ENCODE data around the gene PID1.

PID1 gene

GRCh38 chr2:229275506-229275905, 4.4 kb upstream of the PID1 start:
- no peak for DNase-seq (ENCODE audit: low read depth)
- H3K4me3 ChIP-seq (ENCODE audit: low read depth, low read length), result no peak overlapping the region
- no peak for TF ChIP-seq CTCF (IDR thresholded peaks at IDR 0.05; ENCODE audit: control insufficient read depth, extremely low read depth, insufficient read depth)

GRCh38 chr2:229273723-229274338, 2.7 kb upstream of the PID1 start:
- DNase-seq (ENCODE audit: low read depth), result peak; percentile 42
- no peak overlapping the region for H3K4me3 ChIP-seq (ENCODE audit: low read depth, low read length)
- peak; percentile 85 for TF ChIP-seq CTCF (IDR thresholded peaks at IDR 0.05; ENCODE audit: control insufficient read depth, extremely low read depth, insufficient read depth)

- no peak for DNase-seq (ENCODE audit: low read depth)
- TF ChIP-seq CTCF (IDR thresholded peaks at IDR 0.05; ENCODE audit: control insufficient read depth, extremely low read depth, insufficient read depth), result no peak
- no peak overlapping the region for H3K4me3 ChIP-seq (ENCODE audit: low read depth, low read length)
Observed at GRCh38 chr2:229273006-229273722, 2.1 kb upstream of the PID1 start.

- no peak for DNase-seq (ENCODE audit: low read depth)
- no peak for TF ChIP-seq CTCF (IDR thresholded peaks at IDR 0.05; ENCODE audit: control insufficient read depth, extremely low read depth, insufficient read depth)
- no peak overlapping the region for H3K4me3 ChIP-seq (ENCODE audit: low read depth, low read length)
Observed at GRCh38 chr2:229269941-229270340, 1.1 kb downstream of the PID1 start.

GRCh38 chr2:229269146-229269545, 1.9 kb downstream of the PID1 start:
- no peak overlapping the region for H3K4me3 ChIP-seq (ENCODE audit: low read depth, low read length)

GRCh38 chr2:229268626-229269025, 2.5 kb downstream of the PID1 start:
- no peak for TF ChIP-seq CTCF (IDR thresholded peaks at IDR 0.05; ENCODE audit: control insufficient read depth, extremely low read depth, insufficient read depth)
- no peak overlapping the region for H3K4me3 ChIP-seq (ENCODE audit: low read depth, low read length)
- no peak for DNase-seq (ENCODE audit: low read depth)

More at GRCh38 chr2:229269146-229269545, 1.9 kb downstream of the PID1 start:
- no peak for DNase-seq (ENCODE audit: low read depth)
- no peak for TF ChIP-seq CTCF (IDR thresholded peaks at IDR 0.05; ENCODE audit: control insufficient read depth, extremely low read depth, insufficient read depth)

Data from LNCaP clone FGC (cell line).